ENCODE data around the gene CNIH2. TPM values are rescaled to one million over a fixed set of nuclear protein-coding genes. Genes with fewer than 3 reads are reported as not detected.

The CNIH2 gene
- total RNA-seq, 4 donors from 2014 or later: not detected

DNA sequence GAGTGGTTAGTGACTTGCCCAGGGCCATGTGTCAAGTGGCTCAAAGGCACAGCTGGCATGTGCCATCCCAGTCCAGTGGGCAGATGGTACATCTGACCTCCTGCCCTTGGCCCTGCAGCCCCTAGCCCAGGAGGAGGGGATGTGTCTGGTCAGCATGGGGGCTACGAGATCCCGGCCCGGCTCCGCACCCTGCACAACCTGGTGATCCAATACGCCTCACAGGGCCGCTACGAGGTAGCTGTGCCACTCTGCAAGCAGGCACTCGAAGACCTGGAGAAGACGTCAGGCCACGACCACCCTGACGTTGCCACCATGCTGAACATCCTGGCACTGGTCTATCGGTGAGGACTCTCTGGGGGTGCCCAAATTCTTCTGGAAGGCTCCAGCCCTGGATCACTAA is 15.3 kb upstream of the CNIH2 start:
- H3K9me3 ChIP-seq: no peaks in the 10 kb centered on the region
- H3K4me1 ChIP-seq: peaks cover 12 to 16% of the 10 kb centered on the region in 2 donors
- no peak overlapping the region for H3K27ac ChIP-seq
- intact Hi-C loops (cut with DNase I): no loop called here
- no peak for DNase-seq
- no peak overlapping the region for H3K4me3 ChIP-seq (replicated peaks in 1 of 3)
- TF ChIP-seq, protein P1, sequence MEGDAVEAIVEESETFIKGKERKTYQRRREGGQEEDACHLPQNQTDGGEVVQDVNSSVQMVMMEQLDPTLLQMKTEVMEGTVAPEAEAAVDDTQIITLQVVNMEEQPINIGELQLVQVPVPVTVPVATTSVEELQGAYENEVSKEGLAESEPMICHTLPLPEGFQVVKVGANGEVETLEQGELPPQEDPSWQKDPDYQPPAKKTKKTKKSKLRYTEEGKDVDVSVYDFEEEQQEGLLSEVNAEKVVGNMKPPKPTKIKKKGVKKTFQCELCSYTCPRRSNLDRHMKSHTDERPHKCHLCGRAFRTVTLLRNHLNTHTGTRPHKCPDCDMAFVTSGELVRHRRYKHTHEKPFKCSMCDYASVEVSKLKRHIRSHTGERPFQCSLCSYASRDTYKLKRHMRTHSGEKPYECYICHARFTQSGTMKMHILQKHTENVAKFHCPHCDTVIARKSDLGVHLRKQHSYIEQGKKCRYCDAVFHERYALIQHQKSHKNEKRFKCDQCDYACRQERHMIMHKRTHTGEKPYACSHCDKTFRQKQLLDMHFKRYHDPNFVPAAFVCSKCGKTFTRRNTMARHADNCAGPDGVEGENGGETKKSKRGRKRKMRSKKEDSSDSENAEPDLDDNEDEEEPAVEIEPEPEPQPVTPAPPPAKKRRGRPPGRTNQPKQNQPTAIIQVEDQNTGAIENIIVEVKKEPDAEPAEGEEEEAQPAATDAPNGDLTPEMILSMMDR (IDR thresholded peaks at IDR 0.05): no peak
- no peak for TF ChIP-seq POLR2A (IDR thresholded peaks at IDR 0.05)
- WGBS, 2 donors: 93% methylated on average over 6 to 8 of the region's 12 CpGs
- H3K36me3 ChIP-seq: peaks cover 0 to 28% of the 10 kb centered on the region in 2 donors
- no peaks in the 10 kb centered on the region for H3K27me3 ChIP-seq

DNA sequence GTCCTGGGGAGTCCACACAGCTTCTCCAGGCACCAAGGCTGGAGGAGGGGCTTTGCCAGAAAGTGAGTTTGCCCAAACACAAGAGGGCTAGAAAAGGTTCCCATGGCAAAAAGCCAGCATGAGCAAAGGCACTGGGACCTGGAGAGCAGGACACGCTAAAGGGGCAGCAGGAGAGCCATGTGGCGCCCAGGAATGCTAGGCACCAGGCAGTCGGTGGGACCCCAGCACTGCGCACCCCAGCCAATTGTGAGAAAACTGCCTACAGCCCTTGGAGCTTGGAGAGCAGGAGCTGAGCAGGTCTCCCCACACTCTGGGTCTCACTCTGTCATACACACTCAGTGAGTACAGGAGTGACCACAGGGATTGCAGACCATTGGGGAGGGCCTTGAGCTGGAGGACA is 14.7 kb upstream of the CNIH2 start:
- Histone ChIP-seq H3K4me1 (peaks cover 12 to 16% of the 10 kb centered on the region in 2 donors), H3K4me3 (replicated peaks in 1 of 3) (no peak overlapping the region), H3K27ac (no peak overlapping the region), H3K36me3 (peaks cover 0 to 28% of the 10 kb centered on the region in 2 donors), H3K27me3 (no peaks in the 10 kb centered on the region), H3K9me3 (no peaks in the 10 kb centered on the region)
- WGBS, 2 donors: 100% methylated on average over 2 to 4 of the region's 4 CpGs
- TF ChIP-seq POLR2A (IDR thresholded peaks at IDR 0.05): no peak
- TF ChIP-seq, protein P1 (IDR thresholded peaks at IDR 0.05): no peak
- DNase-seq: no peak
- intact Hi-C loops (cut with DNase I): no loop called here

DNA sequence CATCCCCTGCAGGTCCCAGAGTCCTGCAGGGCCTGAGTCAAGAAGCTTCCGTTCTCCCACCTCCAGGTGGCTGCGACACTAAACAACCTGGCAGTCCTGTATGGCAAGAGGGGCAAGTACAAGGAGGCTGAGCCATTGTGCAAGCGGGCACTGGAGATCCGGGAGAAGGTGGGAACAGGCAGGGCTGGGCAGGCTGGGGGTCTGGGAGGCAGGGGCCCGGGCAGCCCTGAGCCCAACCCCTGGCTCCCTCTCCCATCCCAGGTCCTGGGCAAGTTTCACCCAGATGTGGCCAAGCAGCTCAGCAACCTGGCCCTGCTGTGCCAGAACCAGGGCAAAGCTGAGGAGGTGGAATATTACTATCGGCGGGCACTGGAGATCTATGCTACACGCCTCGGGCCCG is 14.2 kb upstream of the CNIH2 start:
- no peak for TF ChIP-seq POLR2A (IDR thresholded peaks at IDR 0.05)
- TF ChIP-seq, protein P1 (IDR thresholded peaks at IDR 0.05): no peak
- H3K36me3 ChIP-seq: peaks cover 0 to 28% of the 10 kb centered on the region in 2 donors
- no peaks in the 10 kb centered on the region for H3K9me3 ChIP-seq
- H3K4me1 ChIP-seq: peaks cover 6 to 11% of the 10 kb centered on the region in 2 donors
- intact Hi-C loops (cut with DNase I): no loop called here
- no peaks in the 10 kb centered on the region for H3K27me3 ChIP-seq
- H3K4me3 ChIP-seq (replicated peaks in 1 of 3): no peak overlapping the region
- no peak overlapping the region for H3K27ac ChIP-seq
- no peak for DNase-seq
- WGBS, 2 donors: 94 to 96% methylated on average over 7 of the region's 10 CpGs

DNA sequence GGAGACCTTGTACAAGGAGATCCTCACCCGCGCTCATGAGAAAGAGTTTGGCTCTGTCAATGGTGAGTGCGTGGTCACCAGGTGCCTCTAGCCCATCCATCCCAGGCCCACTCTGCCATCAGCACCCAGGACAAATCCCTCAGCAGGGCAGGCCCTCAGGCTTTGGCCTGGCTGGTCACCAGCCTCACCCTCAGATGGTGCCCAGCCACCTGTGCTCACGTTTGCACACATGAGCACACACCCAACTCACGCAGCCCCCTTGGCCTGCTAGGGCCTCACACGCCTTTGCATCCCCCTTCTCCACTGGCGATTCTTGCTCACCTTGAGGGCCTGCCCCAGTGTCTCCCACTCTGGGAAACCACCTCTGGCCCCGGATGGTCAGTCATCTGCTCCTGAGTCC is 13.6 kb upstream of the CNIH2 start:
- Histone ChIP-seq H3K4me1 (peaks cover 9 to 12% of the 10 kb centered on the region in 2 donors), H3K9me3 (no peaks in the 10 kb centered on the region), H3K36me3 (peaks cover 0 to 28% of the 10 kb centered on the region in 2 donors), H3K27ac (no peak overlapping the region), H3K4me3 (replicated peaks in 1 of 3) (no peak overlapping the region), H3K27me3 (no peaks in the 10 kb centered on the region)
- WGBS, 2 donors: 93 to 96% methylated on average over 8 of the region's 8 CpGs
- DNase-seq: no peak
- intact Hi-C loops (cut with DNase I): no loop called here
- TF ChIP-seq POLR2A (IDR thresholded peaks at IDR 0.05): no peak
- TF ChIP-seq, protein P1 (IDR thresholded peaks at IDR 0.05): no peak

DNA sequence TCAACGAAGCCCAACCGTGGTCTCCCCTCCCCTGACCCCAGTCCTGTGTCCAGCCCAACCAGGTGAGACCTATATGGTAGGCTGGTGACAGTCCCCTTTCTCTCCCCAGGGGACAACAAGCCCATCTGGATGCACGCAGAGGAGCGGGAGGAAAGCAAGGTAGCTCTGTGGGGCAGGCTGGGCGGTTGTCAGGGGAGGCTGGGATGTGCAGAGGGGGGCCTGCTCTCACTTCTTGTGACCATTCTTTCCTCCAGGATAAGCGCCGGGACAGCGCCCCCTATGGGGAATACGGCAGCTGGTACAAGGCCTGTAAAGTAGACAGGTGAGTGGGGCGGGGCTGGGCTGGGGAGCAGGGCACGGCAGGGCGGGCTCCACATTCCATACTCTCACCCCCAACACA is 13.1 kb upstream of the CNIH2 start:
- peaks cover 14 to 17% of the 10 kb centered on the region in 2 donors for H3K4me1 ChIP-seq
- H3K36me3 ChIP-seq: peaks cover 0 to 26% of the 10 kb centered on the region in 2 donors
- no peaks in the 10 kb centered on the region for H3K27me3 ChIP-seq
- TF ChIP-seq POLR2A (IDR thresholded peaks at IDR 0.05): no peak
- TF ChIP-seq, protein P1 (IDR thresholded peaks at IDR 0.05): peak in 1 of 6 experiments; percentile 16
- no peak for DNase-seq
- no peak overlapping the region for H3K4me3 ChIP-seq (replicated peaks in 1 of 3)
- WGBS, 2 donors: 75 to 85% methylated on average over 11 to 12 of the region's 12 CpGs
- no peak overlapping the region for H3K27ac ChIP-seq
- no peaks in the 10 kb centered on the region for H3K9me3 ChIP-seq
- intact Hi-C loops (cut with DNase I): no loop called here

All from thyroid gland (tissue), 4 donors.